Astrocyte of the spinal cord (primary cell): Measurements from ENCODE around the gene OPRL1.

Experiments
- DNase-seq: peaks from one replicate; pipeline ENCODE4 v3.0.0; 2011; ENCODE audit warnings: low read depth, low spot score
- H3K4me3 ChIP-seq: 2 replicates; pipeline ENCODE4 v1.5.1; 2011; ENCODE audit warnings: low read depth, mild to moderate bottlenecking, low read length, moderate library complexity
- in situ Hi-C: cut with HindIII; loops from 2 replicates; pipeline ENCODE4 v1.10.0; 2017; ENCODE audit warnings: low sequenced_read_pairs
- TF ChIP-seq, protein P1 (sequence below): IDR thresholded peaks from 2 replicates; pipeline ENCODE4 v1.5.1; 2012; ENCODE audit warnings: low read depth, mild to moderate bottlenecking, low read length, inconsistent platforms

The OPRL1 gene

DNA sequence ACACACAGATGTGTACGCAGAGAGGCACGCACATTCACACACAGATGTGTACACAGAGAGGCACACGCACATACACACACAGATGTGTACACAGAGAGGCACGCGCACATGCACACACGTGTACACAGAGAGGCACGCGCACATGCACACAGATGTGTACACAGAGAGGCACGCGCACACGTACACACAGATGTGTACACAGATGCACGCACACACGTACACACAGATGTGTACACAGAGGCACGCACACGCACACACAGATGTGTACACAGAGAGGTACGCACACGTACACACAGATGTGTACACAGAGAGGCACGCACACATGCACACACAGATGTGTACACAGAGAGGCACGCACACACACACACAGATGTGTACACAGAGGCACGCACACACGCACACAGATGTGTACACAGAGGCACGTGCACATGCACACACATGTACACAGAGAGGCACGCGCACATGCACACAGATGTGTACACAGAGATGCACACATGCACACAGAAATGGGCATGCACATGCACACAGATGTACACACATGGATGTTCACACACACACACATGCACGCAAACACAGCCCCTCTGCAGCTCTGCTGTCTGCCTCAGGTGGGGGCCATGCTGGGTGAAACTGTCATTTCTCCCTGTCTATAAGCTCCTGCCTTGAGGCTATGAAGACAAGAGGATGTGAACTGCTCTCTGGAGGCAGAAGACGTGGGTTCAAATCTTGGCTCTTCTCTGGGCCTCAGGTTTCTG lies 70.1 kb downstream of the OPRL1 start:
- DNase-seq, result no peak
- in situ Hi-C loops, result no loop called here
- TF ChIP-seq, protein P1, sequence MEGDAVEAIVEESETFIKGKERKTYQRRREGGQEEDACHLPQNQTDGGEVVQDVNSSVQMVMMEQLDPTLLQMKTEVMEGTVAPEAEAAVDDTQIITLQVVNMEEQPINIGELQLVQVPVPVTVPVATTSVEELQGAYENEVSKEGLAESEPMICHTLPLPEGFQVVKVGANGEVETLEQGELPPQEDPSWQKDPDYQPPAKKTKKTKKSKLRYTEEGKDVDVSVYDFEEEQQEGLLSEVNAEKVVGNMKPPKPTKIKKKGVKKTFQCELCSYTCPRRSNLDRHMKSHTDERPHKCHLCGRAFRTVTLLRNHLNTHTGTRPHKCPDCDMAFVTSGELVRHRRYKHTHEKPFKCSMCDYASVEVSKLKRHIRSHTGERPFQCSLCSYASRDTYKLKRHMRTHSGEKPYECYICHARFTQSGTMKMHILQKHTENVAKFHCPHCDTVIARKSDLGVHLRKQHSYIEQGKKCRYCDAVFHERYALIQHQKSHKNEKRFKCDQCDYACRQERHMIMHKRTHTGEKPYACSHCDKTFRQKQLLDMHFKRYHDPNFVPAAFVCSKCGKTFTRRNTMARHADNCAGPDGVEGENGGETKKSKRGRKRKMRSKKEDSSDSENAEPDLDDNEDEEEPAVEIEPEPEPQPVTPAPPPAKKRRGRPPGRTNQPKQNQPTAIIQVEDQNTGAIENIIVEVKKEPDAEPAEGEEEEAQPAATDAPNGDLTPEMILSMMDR, result no peak
- no peak overlapping the region for H3K4me3 ChIP-seq
